Activated CD8-positive, alpha-beta memory T cell treated with anti-CD3 and anti-CD28 coated beads, Interleukin-2, amount 10 ng/mL, durations not matched to agents 7 days and 5 days (primary cell): ENCODE results near the gene CDC37. TPM values are rescaled to one million over a fixed set of nuclear protein-coding genes. Genes with fewer than 3 reads are reported as not detected.

ENCODE experiments used
- ATAC-seq: fragments of 150-1000 bp; cut with Tn5 transposase; one replicate; pipeline ENCODE4 v1.10.0; 2021; ENCODE audit warnings: moderate library complexity
- CTCF ChIA-PET: fragments of 350-600 bp; sonication (Branson Sonifier 250); formaldehyde crosslinking; loops from one replicate; lab custom pipeline; 2021; ENCODE audit warnings: antibody characterized with exemption; lab: Charles Lee
- DNase-seq: peaks from one replicate; pipeline ENCODE4 v3.0.0-alpha.2; 2020
- H3K27ac Mint-ChIP-seq: one replicate; pipeline ENCODE4 v1.8.0; 2021; ENCODE audit warnings: mild to moderate bottlenecking, mixed read lengths
- H3K27me3 Mint-ChIP-seq: one replicate; pipeline ENCODE4 v1.8.0; 2021; ENCODE audit warnings: mixed read lengths
- H3K36me3 Mint-ChIP-seq: one replicate; pipeline ENCODE4 v1.8.0; 2021; ENCODE audit warnings: mild to moderate bottlenecking, mixed read lengths
- H3K4me1 Mint-ChIP-seq: one replicate; pipeline ENCODE4 v1.8.0; 2021; ENCODE audit warnings: mixed read lengths
- H3K4me3 Mint-ChIP-seq: one replicate; pipeline ENCODE4 v1.8.0; 2021; ENCODE audit warnings: mild to moderate bottlenecking, moderate library complexity, mixed read lengths
- H3K9me3 Mint-ChIP-seq: one replicate; pipeline ENCODE4 v1.8.0; 2022; ENCODE audit warnings: low read depth, mixed read lengths
- total RNA-seq, 2 experiments: library from RNA; stranded (reverse); gene quantifications; one replicate each; pipeline ENCODE4 v1.2.3, GENCODE V29; 2021

The CDC37 gene
- 100 to 1,000 TPM; 283 to 309 TPM for total RNA-seq

- Mint-ChIP-seq H3K9me3 (no peaks in the 10 kb centered on the region), H3K4me3 (peak within 1 kb of the TSS; percentile 97), H3K27ac (peak within 1 kb of the TSS; percentile 93), H3K4me1 (peaks cover 60% of the 10 kb centered on the region), H3K27me3 (no peaks in the 10 kb centered on the region), H3K36me3 (peaks cover 19% of the 10 kb centered on the region)
- DNase-seq (peak; percentile 98), ATAC-seq (peak; percentile 71)
- CTCF ChIA-PET, result interaction anchor here (0.6 to 23.2 kb wide), 30 partner anchors 12 to 462 kb away, joined by 3 to 1020 read pairs (median 4); partner anchors contain the start of genes CDKN2D, ICAM1, PDE4A and QTRT1
Observed at GRCh38 chr19:10403137-10404021, at the start of gene CDC37. TSS of gene CDC37 (minus strand) at chr19:10403542. CDS start at chr19:10403479, 63 bp downstream.

- H3K4me3 Mint-ChIP-seq, result no peak overlapping the region
- CTCF ChIA-PET, result interaction anchor here (1.2 to 2.3 kb wide), 2 partner anchors 15 to 34 kb away, joined by 3 to 6 read pairs; no protein-coding TSS in a partner anchor
- DNase-seq (peak; percentile 54), ATAC-seq (peak; percentile 56)
- H3K36me3 Mint-ChIP-seq, result peaks cover 26% of the 10 kb centered on the region
- peaks cover 25% of the 10 kb centered on the region for H3K4me1 Mint-ChIP-seq
- no peak overlapping the region for H3K27ac Mint-ChIP-seq
- H3K9me3 Mint-ChIP-seq, result no peaks in the 10 kb centered on the region
- no peaks in the 10 kb centered on the region for H3K27me3 Mint-ChIP-seq
Observed at GRCh38 chr19:10450853-10451609, 47.7 kb upstream of the CDC37 start.

- DNase-seq (no peak), ATAC-seq (no peak)
- Mint-ChIP-seq H3K4me1 (peaks cover 25% of the 10 kb centered on the region), H3K27ac (no peak overlapping the region), H3K9me3 (no peaks in the 10 kb centered on the region), H3K27me3 (no peaks in the 10 kb centered on the region), H3K36me3 (peaks cover 23% of the 10 kb centered on the region), H3K4me3 (no peak overlapping the region)
- CTCF ChIA-PET, result interaction anchor here (1.2 to 2.3 kb wide), 2 partner anchors 15 to 34 kb away, joined by 3 to 6 read pairs; no protein-coding TSS in a partner anchor
Observed at GRCh38 chr19:10450191-10450852, 47.0 kb upstream of the CDC37 start.

GRCh38 chr19:10449037-10449436 lies 45.7 kb upstream of the CDC37 start:
- no peaks in the 10 kb centered on the region for H3K9me3 Mint-ChIP-seq
- peaks cover 25% of the 10 kb centered on the region for H3K4me1 Mint-ChIP-seq
- H3K4me3 Mint-ChIP-seq, result no peak overlapping the region
- CTCF ChIA-PET, result no interaction called here
- peaks cover 23% of the 10 kb centered on the region for H3K36me3 Mint-ChIP-seq
- ATAC-seq, result no peak
- DNase-seq, result no peak
- H3K27ac Mint-ChIP-seq, result no peak overlapping the region
- H3K27me3 Mint-ChIP-seq, result no peaks in the 10 kb centered on the region

GRCh38 chr19:10442698-10443097 lies 39.4 kb upstream of the CDC37 start:
- no peaks in the 10 kb centered on the region for H3K27me3 Mint-ChIP-seq
- no peak for ATAC-seq
- CTCF ChIA-PET, result interaction anchor here (1.2 kb wide), 1 partner anchor 109 kb away, joined by 4 read pairs; no protein-coding TSS in a partner anchor

GRCh38 chr19:10439588-10439987 lies 36.2 kb upstream of the CDC37 start:
- CTCF ChIA-PET, result interaction anchor here (1.2 kb wide), 1 partner anchor 17 kb away, joined by 3 read pairs; no protein-coding TSS in a partner anchor
- DNase-seq (no peak), ATAC-seq (no peak)
- H3K27ac Mint-ChIP-seq, result no peak overlapping the region
- no peaks in the 10 kb centered on the region for H3K9me3 Mint-ChIP-seq
- peaks cover 3% of the 10 kb centered on the region for H3K36me3 Mint-ChIP-seq
- no peaks in the 10 kb centered on the region for H3K27me3 Mint-ChIP-seq
- peaks cover 22% of the 10 kb centered on the region for H3K4me1 Mint-ChIP-seq
- H3K4me3 Mint-ChIP-seq, result no peak overlapping the region

More at GRCh38 chr19:10442698-10443097, 39.4 kb upstream of the CDC37 start:
- Mint-ChIP-seq H3K4me3 (no peak overlapping the region), H3K4me1 (peaks cover 6% of the 10 kb centered on the region), H3K36me3 (peaks cover 10% of the 10 kb centered on the region), H3K9me3 (no peaks in the 10 kb centered on the region), H3K27ac (no peak overlapping the region)
- no peak for DNase-seq

- CTCF ChIA-PET, result interaction anchor here (2.2 to 23.1 kb wide), 3 partner anchors 9 to 162 kb away, joined by 8 to 1020 read pairs (median 107); partner anchors contain the start of genes CDC37, ICAM1 and PDE4A
- Mint-ChIP-seq H3K36me3 (peaks cover 14% of the 10 kb centered on the region), H3K27me3 (peaks cover 5% of the 10 kb centered on the region), H3K4me3 (no peak overlapping the region), H3K9me3 (no peaks in the 10 kb centered on the region), H3K4me1 (peaks cover 65% of the 10 kb centered on the region), H3K27ac (peak overlapping the region; percentile 67)
- ATAC-seq, result no peak
- DNase-seq, result peak; percentile 45
Observed at GRCh38 chr19:10433131-10433536, 29.8 kb upstream of the CDC37 start.

GRCh38 chr19:10432736-10433130 lies 29.4 kb upstream of the CDC37 start:
- H3K4me1 Mint-ChIP-seq, result peaks cover 69% of the 10 kb centered on the region
- H3K9me3 Mint-ChIP-seq, result no peaks in the 10 kb centered on the region
- no peak for DNase-seq
- H3K4me3 Mint-ChIP-seq, result peak overlapping the region; percentile 32
- peak overlapping the region; percentile 67 for H3K27ac Mint-ChIP-seq
- no peak for ATAC-seq
- peaks cover 6% of the 10 kb centered on the region for H3K27me3 Mint-ChIP-seq
- H3K36me3 Mint-ChIP-seq, result peaks cover 15% of the 10 kb centered on the region
- CTCF ChIA-PET, result interaction anchor here (2.2 to 23.1 kb wide), 3 partner anchors 8 to 162 kb away, joined by 8 to 1020 read pairs (median 107); partner anchors contain the start of genes CDC37, ICAM1 and PDE4A

GRCh38 chr19:10431943-10432735 lies 28.8 kb upstream of the CDC37 start:
- peaks cover 17% of the 10 kb centered on the region for H3K36me3 Mint-ChIP-seq
- no peaks in the 10 kb centered on the region for H3K9me3 Mint-ChIP-seq
- H3K27ac Mint-ChIP-seq, result peak overlapping the region; percentile 96
- H3K4me1 Mint-ChIP-seq, result peaks cover 75% of the 10 kb centered on the region
- peak; percentile 49 for ATAC-seq
- H3K27me3 Mint-ChIP-seq, result peaks cover 6% of the 10 kb centered on the region
- CTCF ChIA-PET, result interaction anchor here (0.9 to 23.1 kb wide), 5 partner anchors 8 to 509 kb away, joined by 3 to 1020 read pairs (median 8); partner anchors contain the start of genes CDC37, ICAM1 and PDE4A
- H3K4me3 Mint-ChIP-seq, result peak overlapping the region; percentile 80
- peak; percentile 75 for DNase-seq

GRCh38 chr19:10431254-10431942 lies 28.1 kb upstream of the CDC37 start:
- H3K27ac Mint-ChIP-seq, result peak overlapping the region; percentile 96
- H3K4me3 Mint-ChIP-seq, result peak overlapping the region; percentile 80
- peaks cover 6% of the 10 kb centered on the region for H3K27me3 Mint-ChIP-seq
- ATAC-seq (peak; percentile 5), DNase-seq (peak; percentile 83)
- H3K36me3 Mint-ChIP-seq, result peaks cover 18% of the 10 kb centered on the region
- H3K4me1 Mint-ChIP-seq, result peaks cover 80% of the 10 kb centered on the region
- H3K9me3 Mint-ChIP-seq, result no peaks in the 10 kb centered on the region
- CTCF ChIA-PET, result interaction anchor here (0.9 to 23.1 kb wide), 5 partner anchors 7 to 510 kb away, joined by 3 to 1020 read pairs (median 8); partner anchors contain the start of genes CDC37, ICAM1 and PDE4A

- peak overlapping the region; percentile 96 for H3K27ac Mint-ChIP-seq
- DNase-seq, result no peak
- peaks cover 18% of the 10 kb centered on the region for H3K36me3 Mint-ChIP-seq
Observed at GRCh38 chr19:10430505-10431253, 27.3 kb upstream of the CDC37 start.

More at GRCh38 chr19:10430505-10431253, 27.3 kb upstream of the CDC37 start:
- Mint-ChIP-seq H3K4me1 (peaks cover 80% of the 10 kb centered on the region), H3K4me3 (peak overlapping the region; percentile 80), H3K9me3 (no peaks in the 10 kb centered on the region), H3K27me3 (peaks cover 6% of the 10 kb centered on the region)
- CTCF ChIA-PET, result interaction anchor here (1.3 to 23.1 kb wide), 4 partner anchors 6 to 76 kb away, joined by 4 to 1020 read pairs (median 56); partner anchors contain the start of genes CDC37 and PDE4A
- peak; percentile 10 for ATAC-seq
